Dorsolateral prefrontal cortex (tissue), 118 donors: ENCODE data around the gene KCNIP2. TPM values are rescaled to one million over a fixed set of nuclear protein-coding genes. Genes with fewer than 3 reads are reported as not detected.

Experiments
- total RNA-seq, 120 experiments: library from RNA; stranded (reverse); gene quantifications; one replicate each; pipeline versions ENCODE4 v1.2.3 to v1.2.4, GENCODE V29; 2022

KCNIP2 gene
- total RNA-seq, 120 experiments from 2014 or later, result 23.0 to 157 (median 95.0) TPM

Other genes starting within 250 kb of the KCNIP2 start
- 100 to 1,000 TPM in 38 of 120 experiments, 10 to 100 TPM in 82; 67.1 to 176 (median 93.7) TPM for gene FBXW4, start 148.6 kb downstream of the KCNIP2 start, total RNA-seq
- gene FGF8, start 67.7 kb downstream of the KCNIP2 start, total RNA-seq, result 1 to 10 TPM in 39 of 120 experiments, under 1 TPM in 23, not detected in 58; 0.47 to 2.5 (median 1.1) TPM
- 10 to 100 TPM in 106 of 120 experiments, 1 to 10 TPM in 14; 4.2 to 25.9 (median 13.8) TPM for gene NPM3, start 60.4 kb downstream of the KCNIP2 start, total RNA-seq
- 100 to 1,000 TPM; 163 to 362 (median 249) TPM for gene OGA, start 25.4 kb downstream of the KCNIP2 start, total RNA-seq
- 10 to 100 TPM; 21.8 to 40.4 (median 30.4) TPM for gene ARMH3, start 212.4 kb upstream of the KCNIP2 start, total RNA-seq
- 10 to 100 TPM in 118 of 120 experiments, 1 to 10 TPM in 2; 8.7 to 18.4 (median 13.9) TPM for gene HPS6, start 221.5 kb upstream of the KCNIP2 start, total RNA-seq